Vagina (tissue), 2 donors: ENCODE measurements around the gene NAPEPLD.
"Not testable (repeated sequence)": the region's sequence is repeated elsewhere in the genome, so short reads cannot be mapped to it uniquely, and the experiment has no call there.

Experiments
- POLR2A ChIP-seq, 2 donors: fragments of 450-650 bp; IDR thresholded peaks; one replicate each; pipeline ENCODE4 v1.6.1; 2017; ENCODE audit warnings: antibody characterized with exemption in 2 of 2, mild to moderate bottlenecking in 2 of 2, moderate library complexity in 2 of 2
- POLR2AphosphoS5 ChIP-seq, 2 donors: sonication (generic); formaldehyde crosslinking; IDR thresholded peaks; one replicate each; pipeline ENCODE4 v1.9.0; 2017; ENCODE audit warnings: antibody characterized with exemption in 2 of 2, mild to moderate bottlenecking in 2 of 2, low read depth in 1 of 2; ENCODE audit not compliant: insufficient read depth in 1 of 2
- TF ChIP-seq, protein P1 (sequence below), 3 experiments: fragments of 450-650 bp in 2 of 3; fragments of 200-600 bp in 1 of 3; sonication (generic) in 1 of 3; IDR thresholded peaks; one replicate each; pipeline ENCODE4 v1.5.1; 2017 to 2019; ENCODE audit warnings: antibody characterized with exemption in 3 of 3, mild to moderate bottlenecking in 2 of 3, moderate library complexity in 2 of 3

GRCh38 chr7:103056006-103056405 lies 92.9 kb downstream of the NAPEPLD start:
- TF ChIP-seq, protein P1, sequence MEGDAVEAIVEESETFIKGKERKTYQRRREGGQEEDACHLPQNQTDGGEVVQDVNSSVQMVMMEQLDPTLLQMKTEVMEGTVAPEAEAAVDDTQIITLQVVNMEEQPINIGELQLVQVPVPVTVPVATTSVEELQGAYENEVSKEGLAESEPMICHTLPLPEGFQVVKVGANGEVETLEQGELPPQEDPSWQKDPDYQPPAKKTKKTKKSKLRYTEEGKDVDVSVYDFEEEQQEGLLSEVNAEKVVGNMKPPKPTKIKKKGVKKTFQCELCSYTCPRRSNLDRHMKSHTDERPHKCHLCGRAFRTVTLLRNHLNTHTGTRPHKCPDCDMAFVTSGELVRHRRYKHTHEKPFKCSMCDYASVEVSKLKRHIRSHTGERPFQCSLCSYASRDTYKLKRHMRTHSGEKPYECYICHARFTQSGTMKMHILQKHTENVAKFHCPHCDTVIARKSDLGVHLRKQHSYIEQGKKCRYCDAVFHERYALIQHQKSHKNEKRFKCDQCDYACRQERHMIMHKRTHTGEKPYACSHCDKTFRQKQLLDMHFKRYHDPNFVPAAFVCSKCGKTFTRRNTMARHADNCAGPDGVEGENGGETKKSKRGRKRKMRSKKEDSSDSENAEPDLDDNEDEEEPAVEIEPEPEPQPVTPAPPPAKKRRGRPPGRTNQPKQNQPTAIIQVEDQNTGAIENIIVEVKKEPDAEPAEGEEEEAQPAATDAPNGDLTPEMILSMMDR (IDR thresholded peaks at IDR 0.05): not testable (repeated sequence)
- not testable (repeated sequence) for TF ChIP-seq POLR2A (IDR thresholded peaks at IDR 0.05); POLR2AphosphoS5 (IDR thresholded peaks at IDR 0.05; ENCODE audit: insufficient read depth in 1 of 2, low read depth in 1 of 2)
